ENCODE results near the gene PHF13. TPM values are rescaled to one million over a fixed set of nuclear protein-coding genes. Genes with fewer than 3 reads are reported as not detected.
"Not testable (repeated sequence)": the region's sequence is repeated elsewhere in the genome, so short reads cannot be mapped to it uniquely, and the experiment has no call there.

Gene PHF13
- total RNA-seq, 1 experiment from 2014 or later: 11.5 TPM

DNA sequence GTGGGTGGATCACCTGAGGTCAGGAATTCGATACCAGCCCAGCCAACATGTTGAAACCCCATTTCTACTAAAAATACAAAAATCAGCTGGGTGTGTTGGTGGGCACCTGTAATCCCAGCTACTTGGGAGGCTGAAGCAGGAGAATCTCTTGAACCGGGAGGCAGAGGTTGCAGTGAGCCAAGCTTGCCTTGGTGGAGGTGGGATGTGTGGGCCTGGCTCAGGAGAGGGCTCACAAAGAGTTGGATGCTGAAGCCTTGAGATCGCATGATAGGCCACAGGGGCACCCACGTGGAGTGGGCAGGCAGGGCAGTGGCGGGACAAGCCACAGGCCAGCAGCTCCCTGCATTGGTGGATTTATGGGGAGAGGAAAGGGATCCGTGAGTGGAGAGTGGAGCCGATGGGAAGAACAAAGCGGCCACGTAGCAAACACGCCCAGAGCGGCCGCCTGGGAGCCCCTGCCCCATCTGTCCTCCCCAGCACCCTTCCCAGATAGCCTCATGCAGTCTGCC is 15.5 kb downstream of the PHF13 start:
- DNase-seq (ENCODE audit: low spot score): no peak

GRCh38 chr1:6630027-6630426 is 16.5 kb downstream of the PHF13 start:
- no peak for DNase-seq (ENCODE audit: low spot score)

DNA sequence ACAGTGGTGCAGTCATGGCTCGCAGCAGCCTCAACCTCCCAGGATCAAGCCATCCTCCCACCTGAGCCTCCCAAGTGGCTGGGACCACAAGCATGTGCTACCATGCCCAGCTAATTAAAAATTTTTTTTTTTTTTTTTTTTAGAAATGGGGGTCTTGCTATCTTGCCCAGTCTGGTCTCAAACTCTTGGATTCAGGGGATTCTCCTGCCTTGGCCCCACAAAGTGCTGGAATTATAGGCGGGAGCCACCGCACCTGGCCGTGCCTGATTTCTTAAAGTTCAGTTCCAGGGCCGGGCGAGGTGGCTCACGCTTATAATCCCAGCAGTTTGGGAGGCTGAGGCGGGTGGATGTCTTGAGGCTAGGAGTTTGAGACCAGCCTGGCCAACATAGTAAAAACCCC is 17.5 kb downstream of the PHF13 start:
- no peak for DNase-seq (ENCODE audit: low spot score)

DNA sequence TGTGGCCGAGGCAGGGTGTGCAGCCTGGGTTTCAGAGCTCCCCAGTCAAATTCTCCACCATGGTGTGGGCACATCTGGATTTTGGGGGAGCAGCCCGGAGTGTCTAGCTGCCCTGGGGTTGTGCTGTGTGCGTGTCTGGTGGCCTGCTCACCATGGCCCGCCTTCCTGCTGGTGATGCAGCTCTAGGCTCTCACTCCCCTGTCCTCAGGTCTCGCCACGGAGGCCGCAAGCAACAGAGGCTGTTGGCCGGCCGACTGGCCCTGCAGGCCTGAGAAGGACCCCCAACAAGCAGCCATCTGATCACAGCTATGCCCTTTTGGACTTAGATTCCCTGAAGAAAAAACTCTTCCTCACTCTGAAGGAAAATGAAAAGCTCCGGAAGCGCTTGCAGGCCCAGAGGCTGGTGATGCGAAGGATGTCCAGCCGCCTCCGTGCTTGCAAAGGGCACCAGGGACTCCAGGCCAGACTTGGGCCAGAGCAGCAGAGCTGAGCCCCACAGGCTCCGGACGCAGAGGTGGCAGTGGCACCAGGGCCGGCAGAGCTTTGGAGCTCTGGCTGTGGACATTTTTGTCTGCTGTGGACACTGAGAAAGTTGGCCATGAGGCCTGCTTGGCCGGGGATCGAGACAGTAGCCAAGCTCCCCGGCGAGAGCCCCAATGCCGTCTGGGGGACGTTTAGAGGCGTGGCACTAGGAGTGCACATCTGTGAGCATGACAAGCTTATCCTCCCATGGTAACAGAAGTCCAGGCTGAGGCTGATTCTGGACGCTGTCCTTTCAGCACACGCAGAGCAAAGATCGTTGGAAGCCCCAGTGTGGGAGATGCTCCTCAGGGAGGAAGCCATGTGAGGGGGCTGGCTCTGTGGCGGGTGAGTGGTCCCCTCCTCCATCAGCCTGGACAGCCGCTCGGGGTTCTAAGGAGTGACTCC is 19.3 kb downstream of the PHF13 start:
- DNase-seq (ENCODE audit: low spot score): no peak

DNA sequence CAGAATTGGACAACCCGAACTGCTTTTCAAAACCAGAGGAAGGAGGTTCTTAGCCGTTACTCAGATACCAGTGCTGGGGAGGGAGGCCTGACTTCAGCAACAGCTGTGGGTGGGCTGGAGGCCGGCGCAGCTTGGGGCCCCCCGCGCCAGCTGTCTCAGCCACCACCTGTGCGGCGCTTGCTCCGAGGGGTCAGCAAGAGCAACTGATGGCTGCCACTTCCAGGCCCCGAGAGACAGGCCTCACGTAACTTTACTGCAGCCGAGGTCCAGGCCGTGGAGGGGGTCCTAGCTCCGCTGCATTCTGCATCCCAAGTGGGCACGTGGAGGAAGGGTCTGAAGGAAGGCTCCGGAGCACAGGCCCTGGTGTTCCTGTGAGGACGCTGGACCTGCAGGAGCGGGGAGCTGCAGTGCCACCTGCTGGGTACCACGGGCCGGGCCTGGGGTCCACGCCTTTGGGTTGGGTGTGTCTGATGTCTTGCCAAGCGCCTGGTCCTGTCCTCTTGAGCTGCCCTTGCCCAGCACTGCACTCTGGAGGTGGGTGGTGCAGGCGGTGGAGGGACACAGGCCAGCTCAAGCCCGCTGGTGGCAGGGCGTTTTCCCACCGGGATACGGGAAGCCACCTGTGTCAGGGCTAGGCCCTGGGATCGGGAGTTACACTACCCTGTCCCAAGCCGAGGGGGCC is 21.0 kb downstream of the PHF13 start:
- peak; percentile 45 for DNase-seq (ENCODE audit: low spot score)

DNA sequence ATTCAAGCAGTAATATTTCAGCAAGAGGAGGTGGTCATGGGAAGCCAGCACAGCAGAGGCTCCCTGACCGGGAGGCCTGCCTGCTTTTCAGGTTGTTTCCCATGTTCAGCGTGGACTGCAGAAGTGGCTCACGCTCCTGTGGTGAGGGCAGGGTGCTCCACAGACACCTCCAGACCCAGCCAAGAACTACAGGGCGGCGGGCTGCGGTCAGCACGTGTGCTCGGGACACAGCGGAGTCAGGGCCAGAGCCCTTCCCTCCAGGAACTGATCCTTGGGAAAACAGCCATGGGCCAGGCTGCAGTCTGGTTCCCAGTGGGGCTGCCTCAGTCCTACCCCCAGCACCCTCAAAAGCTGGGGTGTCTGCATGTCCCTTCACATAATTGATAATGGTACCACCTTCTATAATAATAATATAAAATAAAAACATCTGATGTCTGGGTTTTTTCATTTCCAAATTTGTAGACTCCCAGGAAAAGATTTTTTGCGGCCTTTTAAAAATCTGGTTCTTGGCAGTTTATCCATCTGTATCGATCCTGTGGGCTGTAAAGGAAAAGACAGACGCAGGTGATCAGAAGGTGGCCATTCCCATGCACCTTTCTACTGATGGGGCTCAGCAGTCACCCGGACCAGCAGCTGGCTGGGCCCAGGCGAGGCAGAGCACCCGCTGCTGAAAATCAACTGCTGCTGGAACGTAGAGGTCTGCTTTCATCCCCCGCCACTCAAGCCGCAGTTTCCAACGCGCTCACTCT is 21.8 kb downstream of the PHF13 start:
- DNase-seq (ENCODE audit: low spot score): no peak

DNA sequence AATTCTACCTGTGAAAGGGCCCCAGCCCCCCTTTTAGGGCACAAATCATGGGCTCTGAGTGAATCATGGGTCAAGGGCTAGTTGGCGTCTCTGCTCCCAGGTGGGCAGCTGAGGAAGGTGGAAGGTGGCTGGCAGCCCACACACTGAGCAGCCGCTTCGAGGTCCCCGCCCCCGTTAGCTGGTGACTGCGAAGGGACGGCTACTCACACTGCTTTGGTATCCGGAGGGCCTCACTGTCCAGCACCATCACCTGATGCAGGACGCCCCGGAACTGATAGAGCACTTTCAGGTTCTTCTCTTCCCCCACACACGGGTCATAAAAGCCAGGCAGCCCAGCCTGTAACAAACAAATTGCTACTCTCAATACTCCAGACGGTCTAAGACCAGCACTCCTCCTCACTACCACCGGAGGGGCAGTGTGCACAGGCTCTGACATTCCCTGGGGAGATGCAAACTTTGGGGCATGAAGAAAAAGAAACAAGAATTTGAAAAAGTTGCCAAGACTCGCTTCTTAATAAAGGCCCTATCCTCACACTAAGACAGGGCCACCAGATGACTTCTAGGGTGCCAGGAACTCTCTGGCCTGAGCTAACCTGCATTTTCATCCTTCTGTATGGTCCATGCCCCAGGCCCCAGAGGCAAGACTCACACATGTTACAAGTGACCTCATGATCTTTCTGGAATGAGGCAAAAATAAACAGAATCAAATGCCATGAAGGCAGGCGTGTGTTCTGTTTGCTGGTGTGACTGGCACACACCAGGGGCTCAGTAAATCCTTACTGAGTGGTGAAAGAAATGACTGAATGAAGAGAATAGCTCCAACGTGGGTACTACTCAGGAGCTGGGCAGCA is 22.6 kb downstream of the PHF13 start:
- no peak for DNase-seq (ENCODE audit: low spot score)

GRCh38 chr1:6636778-6637177 is 23.2 kb downstream of the PHF13 start:
- not testable (repeated sequence) for DNase-seq (ENCODE audit: low spot score)

DNA sequence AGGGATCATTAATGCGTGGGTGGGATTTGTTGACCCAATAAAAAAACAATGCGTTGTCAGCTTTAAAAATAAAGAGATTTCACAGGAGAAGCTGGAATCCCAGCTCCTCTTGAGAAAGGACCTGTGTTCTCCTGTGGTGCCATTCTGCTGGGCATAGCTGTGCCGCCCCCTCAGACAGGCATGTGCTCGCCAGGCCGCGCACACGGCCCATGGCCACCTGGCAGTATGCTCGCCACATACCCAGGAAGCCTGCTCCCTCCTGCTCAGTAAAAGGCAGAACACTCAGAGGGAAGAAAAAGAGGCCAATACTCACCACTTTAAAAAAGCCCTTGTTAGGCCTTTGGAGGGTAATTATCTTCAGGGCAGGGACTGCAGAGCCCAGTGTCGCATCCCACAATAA is 24.2 kb downstream of the PHF13 start:
- DNase-seq (ENCODE audit: low spot score): no peak

DNA sequence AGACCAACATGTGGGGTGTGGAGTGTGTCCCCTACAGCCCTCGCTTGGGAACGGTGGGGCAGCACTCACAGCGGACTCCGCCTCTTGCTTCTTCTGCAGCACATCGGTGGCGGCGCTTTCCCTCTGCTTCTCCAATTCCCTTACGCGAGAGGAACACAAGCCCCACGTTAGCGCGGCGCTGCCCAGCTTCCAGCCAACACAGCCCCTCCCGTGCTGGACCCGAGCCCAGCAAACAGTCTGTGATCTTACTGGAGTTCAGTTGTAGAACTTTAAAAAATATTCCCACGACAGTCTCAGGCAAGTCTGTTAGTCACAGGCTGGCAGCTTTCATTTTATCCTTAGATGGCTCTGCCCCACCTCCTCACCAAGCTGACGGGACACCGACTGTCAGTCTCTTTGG is 24.7 kb downstream of the PHF13 start:
- no peak for DNase-seq (ENCODE audit: low spot score)

DNA sequence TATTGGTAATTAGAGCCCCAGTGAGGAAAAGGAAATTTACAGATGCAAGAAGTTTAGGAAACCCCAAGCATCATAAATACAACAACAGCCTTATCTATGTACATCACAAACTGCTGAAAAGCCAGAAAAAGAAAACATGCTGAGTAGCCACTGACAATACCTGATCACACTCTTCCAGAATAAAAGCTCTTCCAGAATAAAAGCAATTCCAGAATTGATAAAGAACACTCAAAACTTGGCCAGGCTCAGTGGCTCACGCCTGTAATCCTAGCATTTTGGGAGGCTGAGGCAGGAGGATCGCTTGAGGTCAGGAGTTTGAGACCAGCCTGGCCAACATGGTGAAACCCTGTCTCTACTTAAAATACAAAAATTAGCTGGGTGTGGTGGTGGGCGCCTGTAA is 27.3 kb downstream of the PHF13 start:
- DNase-seq (ENCODE audit: low spot score): not testable (repeated sequence)

DNA sequence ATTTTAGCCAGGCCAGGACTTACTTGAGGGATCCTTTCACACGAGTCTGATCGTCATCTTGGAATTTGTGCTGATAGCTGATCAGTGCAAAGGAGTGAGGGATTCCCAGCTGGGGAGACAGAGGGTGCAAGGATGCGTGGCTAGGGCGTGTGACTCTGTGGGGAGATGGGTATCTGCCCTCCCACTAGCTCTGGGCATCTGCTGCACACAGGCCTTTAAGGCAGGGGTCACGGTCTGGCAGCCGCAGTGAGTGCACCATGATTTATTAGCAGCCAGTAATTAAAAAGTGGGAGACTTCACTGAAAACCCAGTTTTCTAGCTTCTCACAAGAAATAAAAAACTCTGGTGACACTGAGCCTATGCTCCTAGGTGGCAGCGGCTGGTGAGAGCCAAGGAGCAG is 31.5 kb downstream of the PHF13 start:
- DNase-seq (ENCODE audit: low spot score): no peak

GRCh38 chr1:6646499-6647148 is 33.1 kb downstream of the PHF13 start:
- DNase-seq (ENCODE audit: low spot score): peak; percentile 55

DNA sequence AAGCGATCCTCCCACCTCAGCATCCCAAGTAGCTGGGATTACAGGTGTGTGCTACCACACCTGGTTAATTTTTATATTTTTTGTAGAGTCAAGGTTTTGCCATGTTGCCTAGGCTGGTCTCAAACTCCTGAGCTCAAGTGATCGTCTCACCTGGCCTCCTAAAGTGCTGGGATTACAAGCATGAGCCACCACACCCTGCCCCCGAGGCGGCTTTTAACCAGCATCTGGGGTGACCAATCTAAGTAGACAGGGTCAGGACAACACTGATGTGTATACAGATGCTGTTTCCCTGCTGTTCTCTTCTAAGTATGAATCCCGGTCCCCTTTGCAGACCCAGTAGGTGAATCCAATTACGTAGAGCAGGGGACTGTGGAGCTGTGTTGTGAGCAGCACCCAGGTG is 35.0 kb downstream of the PHF13 start:
- DNase-seq (ENCODE audit: low spot score): no peak

- no peak for DNase-seq (ENCODE audit: low spot score)
These were observed 38.4 kb downstream of the PHF13 start for GRCh38 chr1:6651909-6652308.

DNA sequence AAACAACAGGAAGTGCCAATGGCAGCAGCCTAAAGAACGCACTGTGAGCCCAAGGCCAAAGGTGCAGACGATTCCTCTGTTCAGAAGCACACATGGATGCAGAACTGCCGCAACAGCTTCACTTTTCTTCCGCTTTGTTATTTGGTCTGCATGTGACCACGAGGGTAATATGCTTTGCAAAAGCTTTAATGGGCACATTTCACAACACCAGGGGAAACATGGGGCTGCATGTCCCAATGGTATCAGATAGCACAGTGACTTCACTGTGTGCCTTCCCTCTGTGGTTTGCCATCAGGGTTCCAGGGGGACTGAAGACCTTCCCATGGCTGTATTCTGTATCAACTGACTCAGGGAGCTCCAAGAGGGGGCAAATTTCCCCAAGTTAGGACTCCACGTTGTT is 39.5 kb downstream of the PHF13 start:
- DNase-seq (ENCODE audit: low spot score): no peak

GRCh38 chr1:6653436-6654290 is 40.1 kb downstream of the PHF13 start:
- no peak for DNase-seq (ENCODE audit: low spot score)

DNA sequence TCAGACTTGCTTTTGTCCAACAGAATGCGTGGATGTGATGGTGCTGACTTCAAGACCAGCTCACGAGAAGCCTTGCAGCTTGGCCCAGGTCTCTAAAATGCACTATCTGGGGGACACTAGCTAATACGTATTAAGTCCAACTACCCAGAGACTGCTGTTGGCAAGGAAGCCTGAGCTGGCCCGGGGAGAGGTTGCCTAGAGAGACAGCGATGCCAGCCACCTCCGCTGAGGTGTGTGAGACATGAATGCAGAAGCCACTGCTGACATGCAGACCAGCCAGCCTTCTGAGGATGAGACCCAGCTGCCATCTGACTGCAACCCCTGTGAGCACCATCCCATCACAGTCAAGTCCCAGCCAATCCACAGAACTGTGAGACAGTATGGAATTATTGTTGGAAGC is 43.6 kb downstream of the PHF13 start:
- no peak for DNase-seq (ENCODE audit: low spot score)

DNA sequence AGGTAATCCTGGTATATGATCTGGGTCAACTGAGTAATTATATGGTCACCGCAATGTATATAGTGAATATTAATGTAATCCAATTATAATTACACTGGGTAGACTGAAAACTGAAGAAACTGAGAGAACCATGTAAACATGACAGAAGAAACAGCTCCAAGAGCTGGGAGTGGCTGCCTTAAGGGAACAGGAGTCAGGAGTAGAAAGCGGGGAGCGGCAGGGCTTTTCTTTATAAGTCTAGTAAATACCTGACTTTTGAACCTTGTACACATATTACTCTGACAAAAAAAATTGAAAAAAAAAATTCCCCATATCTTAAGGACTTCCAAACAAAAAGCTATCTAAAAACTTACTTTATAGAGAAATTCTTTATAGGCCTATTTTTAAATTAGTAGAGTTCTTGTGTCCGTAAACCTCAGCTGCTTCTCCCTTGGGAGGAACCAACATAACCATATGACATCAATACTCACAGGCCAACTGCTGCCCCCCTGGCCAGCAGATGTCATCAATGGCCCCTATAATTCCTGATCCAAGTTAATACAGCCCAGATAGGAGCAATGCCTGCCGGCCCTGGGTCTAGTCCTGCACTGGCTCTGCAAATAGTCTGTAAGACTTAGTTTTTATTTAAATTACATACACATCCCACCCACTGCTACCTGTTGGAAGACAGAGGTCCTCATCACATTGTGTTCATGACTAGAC is 45.0 kb downstream of the PHF13 start:
- no peak for DNase-seq (ENCODE audit: low spot score)

Measured in HT-29 (cell line).